GM21529 (cell line): ENCODE measurements around the gene B3GNT7.
"Not testable (repeated sequence)": the region's sequence is repeated elsewhere in the genome, so short reads cannot be mapped to it uniquely, and the experiment has no call there.

Experiments used
- ATAC-seq: cut with Tn5 transposase; IDR thresholded peaks from one replicate; pipeline ENCODE4 v1.9.1; 2021; ENCODE audit not compliant: unreplicated experiment

The B3GNT7 gene

GRCh38 chr2:231399853-231400680 is 4.6 kb downstream of the B3GNT7 start:
- no peak for ATAC-seq

- ATAC-seq, result not testable (repeated sequence)
Measured at GRCh38 chr2:231400681-231401080, 5.2 kb downstream of the B3GNT7 start.

- ATAC-seq, result not testable (repeated sequence)
Measured at GRCh38 chr2:231401101-231401500, 5.6 kb downstream of the B3GNT7 start.

- not testable (repeated sequence) for ATAC-seq
Measured at GRCh38 chr2:231403421-231404182, 8.1 kb downstream of the B3GNT7 start.

- ATAC-seq, result not testable (repeated sequence)
Measured at GRCh38 chr2:231404183-231404578, 8.7 kb downstream of the B3GNT7 start.

GRCh38 chr2:231405601-231406367 is 10.3 kb downstream of the B3GNT7 start:
- not testable (repeated sequence) for ATAC-seq

- not testable (repeated sequence) for ATAC-seq
Measured at GRCh38 chr2:231407686-231408085, 12.2 kb downstream of the B3GNT7 start.

DNA sequence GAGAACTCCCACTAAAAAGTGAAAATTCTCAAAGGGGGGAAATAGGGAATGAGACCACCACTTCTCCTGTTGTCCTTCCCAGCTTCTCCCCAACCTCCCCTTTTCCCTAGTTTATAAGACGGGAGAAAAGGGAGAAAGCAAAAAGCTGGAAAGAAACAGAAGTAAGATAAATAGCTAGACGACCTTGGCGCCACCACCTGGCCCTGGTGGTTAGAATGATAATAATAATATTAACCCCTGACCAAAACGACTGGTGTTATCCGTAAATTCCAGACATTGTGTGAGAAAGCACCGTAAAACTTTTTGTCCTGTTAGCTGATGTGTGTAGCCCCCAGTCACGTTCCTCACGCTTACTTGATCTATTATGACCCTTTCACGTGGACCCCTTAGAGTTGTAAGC is 12.8 kb downstream of the B3GNT7 start:
- ATAC-seq, result not testable (repeated sequence)

DNA sequence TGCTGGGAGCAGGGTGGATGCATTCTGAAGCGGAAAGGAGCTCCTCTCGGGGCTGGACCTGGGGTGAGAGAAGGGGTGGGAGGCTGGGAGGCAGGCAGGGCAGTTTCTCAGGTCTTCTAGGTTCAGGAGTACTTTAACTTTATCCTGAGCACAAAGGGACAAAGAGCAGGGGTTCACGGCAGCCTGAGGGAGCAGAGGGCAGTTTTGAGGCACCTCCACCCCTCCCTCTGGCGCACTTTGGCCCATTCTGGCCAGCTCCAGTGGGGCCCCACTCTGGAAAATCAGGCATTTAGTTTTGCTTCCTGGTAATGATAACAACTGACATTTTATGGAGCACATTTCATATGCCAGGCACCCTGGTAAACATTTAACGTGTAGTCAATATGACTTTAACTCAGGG is 14.3 kb downstream of the B3GNT7 start:
- ATAC-seq, result no peak

DNA sequence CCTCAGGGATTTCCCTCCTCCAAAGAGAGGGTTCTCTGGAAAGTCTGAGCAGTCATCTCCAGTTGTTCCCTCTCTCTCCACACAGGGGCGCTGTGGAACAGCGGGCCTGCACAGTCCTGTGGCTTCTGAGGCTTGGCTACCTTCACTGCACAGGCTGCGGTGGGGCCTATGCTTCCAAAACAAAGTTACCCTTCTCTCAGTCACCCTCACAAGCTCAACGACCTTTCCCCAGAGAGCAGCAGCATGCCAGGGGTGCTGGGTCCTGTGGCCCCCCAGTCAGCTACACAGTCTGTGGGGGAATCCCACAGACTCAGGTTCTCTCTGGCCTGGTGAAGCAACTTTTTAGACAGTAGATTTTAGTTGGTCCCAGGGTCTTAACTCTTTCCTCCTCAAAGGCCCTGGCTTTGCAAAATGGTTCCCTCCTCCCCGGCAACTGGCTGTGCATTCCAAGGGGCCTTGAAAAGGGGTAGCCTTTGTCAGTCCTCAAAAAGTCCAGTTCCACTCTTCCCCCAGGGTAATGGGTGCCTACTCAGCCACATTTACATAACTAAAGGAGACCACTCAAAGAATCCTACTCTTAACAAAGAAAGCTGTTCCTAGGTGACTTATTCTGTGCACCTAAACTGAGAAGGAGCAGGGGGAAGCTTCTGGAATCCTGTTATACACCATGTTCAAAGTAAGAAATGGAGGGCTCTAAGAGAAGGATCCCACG is 14.9 kb downstream of the B3GNT7 start:
- ATAC-seq, result no peak

DNA sequence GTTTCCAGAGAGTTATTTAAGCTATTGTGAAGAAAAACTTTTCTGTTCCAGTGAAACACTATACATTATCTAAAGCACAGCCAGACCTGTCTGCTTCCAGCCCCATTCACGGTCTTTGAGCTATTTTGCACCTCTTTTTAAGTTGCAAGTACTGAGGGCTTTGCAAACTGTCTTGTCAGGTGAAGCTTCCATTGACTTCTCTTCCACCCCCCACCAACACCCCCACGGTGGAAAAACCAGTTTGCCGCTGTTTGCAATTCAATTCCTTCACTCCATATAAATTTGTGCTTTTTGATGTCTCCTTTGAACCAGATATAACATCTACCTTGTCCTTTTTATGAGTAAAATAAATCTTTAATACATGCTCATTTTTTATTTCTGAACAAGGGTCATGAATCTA is 15.7 kb downstream of the B3GNT7 start:
- no peak for ATAC-seq

DNA sequence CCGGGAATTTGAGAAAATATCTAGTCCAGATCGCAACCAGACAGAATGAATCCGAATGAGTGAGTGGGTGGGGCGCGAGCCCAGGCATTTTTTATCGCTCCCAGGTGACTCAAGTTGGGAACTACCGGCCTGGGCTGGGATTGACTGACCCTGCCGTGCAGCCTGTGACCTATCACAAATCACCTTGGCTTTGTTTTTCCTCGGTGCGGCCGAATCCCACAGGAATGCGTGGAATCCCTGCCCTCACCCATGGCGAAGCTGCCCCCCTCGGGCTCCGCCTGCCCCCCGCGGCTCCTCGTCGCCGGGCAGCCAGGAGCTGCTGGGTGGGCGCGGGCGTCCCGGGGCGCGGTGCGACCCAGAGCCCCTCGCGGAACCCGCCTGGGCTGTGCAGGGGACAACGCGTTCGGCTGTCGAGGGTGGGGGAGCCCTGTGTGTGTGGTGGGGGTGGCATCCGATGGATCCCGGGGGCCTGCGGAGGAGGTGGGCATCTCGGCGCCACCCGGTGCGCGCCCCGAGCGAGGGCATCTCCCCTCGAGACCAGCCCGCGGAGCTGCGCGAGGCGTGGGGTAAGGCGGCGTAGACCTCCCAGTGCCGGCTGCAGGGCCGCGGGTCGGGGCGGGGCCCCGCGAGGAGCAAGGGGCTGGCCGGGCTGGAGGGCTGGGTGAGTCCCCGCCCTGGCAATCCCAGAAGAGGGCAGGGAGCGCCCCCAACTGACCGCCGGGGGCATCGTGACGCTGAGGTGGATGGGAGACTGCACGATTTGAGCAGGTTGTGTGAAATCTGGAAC is 16.5 kb downstream of the B3GNT7 start:
- peak; percentile 99 for ATAC-seq

GRCh38 chr2:231412618-231412963 is 17.1 kb downstream of the B3GNT7 start:
- ATAC-seq, result no peak

- ATAC-seq, result no peak
Measured at GRCh38 chr2:231413456-231413855, 17.9 kb downstream of the B3GNT7 start.

DNA sequence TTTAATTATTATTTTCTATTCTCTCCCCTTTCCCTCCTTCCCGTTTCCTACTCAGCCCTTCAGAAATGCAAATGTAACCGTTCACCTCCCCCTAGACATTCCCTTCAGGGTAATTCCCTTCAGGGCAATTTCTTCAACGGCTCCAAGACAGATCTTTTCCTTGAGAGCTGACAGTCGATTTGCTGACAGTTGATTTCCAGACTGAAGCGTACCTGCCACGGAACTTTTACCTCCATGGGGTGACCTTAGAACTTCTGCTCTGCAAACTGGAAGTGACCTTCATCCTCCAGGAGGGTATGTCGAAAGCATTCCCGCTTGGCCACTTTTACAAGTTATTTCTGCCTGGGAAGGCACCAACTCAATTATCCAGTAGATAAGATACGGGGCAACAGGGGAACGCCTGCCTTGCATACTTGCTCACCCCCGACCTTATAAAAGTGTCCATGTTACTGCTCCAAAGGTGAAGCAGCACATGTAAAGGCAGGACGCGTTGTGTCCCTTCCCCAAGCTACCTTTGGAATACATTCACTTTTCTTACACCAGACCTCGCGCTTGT is 18.5 kb downstream of the B3GNT7 start:
- no peak for ATAC-seq

DNA sequence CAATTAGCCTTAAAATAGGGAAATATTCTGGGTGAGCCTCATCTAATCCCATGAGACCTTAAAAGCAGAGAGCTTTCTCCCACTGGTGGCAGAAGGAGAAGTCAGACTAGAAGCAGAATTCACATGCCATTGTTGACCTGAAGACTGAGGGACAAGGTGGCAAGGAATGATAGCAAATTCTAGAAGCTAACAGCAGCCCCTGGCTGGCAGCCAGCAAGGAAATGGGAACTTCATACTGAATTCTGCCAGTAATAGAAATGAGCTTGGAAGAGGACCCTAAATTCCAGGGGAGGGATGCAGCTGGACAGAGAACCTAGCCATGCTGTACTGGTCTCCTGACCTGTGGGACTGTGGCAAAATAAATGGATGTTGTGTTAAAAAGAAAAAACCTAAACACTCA is 19.5 kb downstream of the B3GNT7 start:
- no peak for ATAC-seq

DNA sequence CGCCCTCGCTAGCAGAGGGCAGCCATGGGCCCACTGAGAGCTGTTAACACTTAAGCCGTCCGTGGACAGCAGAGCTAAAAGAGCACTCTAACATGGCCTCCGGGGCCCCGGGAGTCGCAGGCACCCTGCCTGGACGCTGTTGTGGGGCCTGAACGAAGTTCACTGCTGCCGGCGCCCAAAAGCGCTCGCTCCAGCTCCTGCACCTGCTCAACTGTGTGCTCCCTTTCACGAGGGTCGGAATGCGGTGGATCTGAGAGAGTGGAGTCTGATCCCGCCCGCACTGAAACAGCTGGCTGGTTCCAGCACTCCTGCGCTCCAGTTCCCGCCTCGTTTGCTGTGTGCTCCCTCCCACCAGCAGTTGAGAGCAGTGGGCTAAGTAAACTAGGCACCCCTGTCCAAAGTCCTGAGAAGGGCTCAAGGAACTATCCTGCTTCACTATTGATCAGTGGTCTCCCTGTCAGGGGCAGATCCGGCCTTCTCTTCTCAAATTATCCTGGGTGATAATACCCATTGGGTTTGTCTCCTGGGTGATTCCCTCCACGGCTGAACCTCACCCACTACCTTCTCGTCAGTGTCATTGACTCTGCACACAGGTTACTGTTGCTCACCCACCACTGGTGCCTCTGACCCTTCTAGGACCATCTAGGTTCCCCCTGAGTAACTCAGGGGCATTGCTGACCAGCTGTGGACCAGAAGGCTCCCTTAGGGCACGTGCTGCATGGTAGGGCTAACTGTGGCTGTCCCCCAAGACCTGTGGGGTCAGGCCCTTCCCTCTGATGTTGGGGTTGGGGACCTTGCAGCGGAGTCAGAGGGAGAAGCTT is 23.5 kb downstream of the B3GNT7 start:
- ATAC-seq, result no peak

- ATAC-seq, result no peak
Measured at GRCh38 chr2:231421051-231421580, 25.6 kb downstream of the B3GNT7 start.

DNA sequence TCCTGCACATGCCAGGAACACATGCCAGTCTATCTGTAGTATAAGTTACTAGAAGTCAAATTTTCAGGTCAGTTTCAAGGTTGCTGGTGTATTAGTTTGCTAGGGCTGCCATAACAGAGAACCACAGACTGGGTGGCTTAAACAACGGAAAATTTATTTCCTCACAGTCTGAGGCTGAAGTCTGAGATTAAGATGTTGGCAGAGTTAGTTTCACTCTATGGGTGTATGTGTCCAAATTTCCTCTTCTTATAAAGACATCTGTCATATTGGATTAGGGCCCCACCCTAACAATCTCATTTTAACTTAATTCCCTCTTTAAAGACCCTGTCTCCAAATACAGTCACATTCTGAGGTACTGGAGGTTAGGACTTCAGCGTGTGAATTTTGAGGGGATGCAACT is 26.5 kb downstream of the B3GNT7 start:
- no peak for ATAC-seq
